Heart left ventricle (tissue), 13 donors: ENCODE data around the gene UBE2I.

ENCODE experiments used
- POLR2A ChIP-seq, 2 donors: fragments of 450-650 bp; IDR thresholded peaks; one replicate each; pipeline ENCODE4 v1.6.1; 2017; ENCODE audit warnings: antibody characterized with exemption in 2 of 2, mild to moderate bottlenecking in 2 of 2, moderate library complexity in 2 of 2
- TF ChIP-seq, protein P1 (sequence below), 12 donors: fragments of 200-600 bp; sonication (generic) in 4 of 12; IDR thresholded peaks; one replicate each; pipeline versions ENCODE4 v1.5.0 to v1.8.0; 2018 to 2022; ENCODE audit warnings: antibody characterized with exemption in 12 of 12, mild to moderate bottlenecking in 5 of 12
- donor health status: ischemic (EF 13 %, LVEDD 7.1; RV severe dilation, severe dysfunction).
- donor health status: DM: no; HTN: yes; CAD: no.
- donor health status: DM: no; HTN: no; CAD: no.
- donor health status: ischemic (EF 25% LVEDD 6.9; RV normal size, moderate dysfunction).
- donor health status: ischemic (EF 25% LVEDD 5.7; RV mildly dilated, moderate dysfunction).
- donor health status: ischemic (EF 35%, LVEDD 5.7; RV mildly dilated, moderate dysfunction).
- donor health status: nonischemic (EF 11% LVEDD 7.7; RV severe dilation, severe dysfunction).
- donor health status: DM: yes; HTN: yes; CAD: no.
- donor health status: PGD.
- donor health status: ischemic (EF 29% LVEDD 5.4; RV normal size, mild dysfunction).
- donor health status: nonischemic (EF 23%, LVEDD 6.1; RV moderate dilation, normal function).

DNA sequence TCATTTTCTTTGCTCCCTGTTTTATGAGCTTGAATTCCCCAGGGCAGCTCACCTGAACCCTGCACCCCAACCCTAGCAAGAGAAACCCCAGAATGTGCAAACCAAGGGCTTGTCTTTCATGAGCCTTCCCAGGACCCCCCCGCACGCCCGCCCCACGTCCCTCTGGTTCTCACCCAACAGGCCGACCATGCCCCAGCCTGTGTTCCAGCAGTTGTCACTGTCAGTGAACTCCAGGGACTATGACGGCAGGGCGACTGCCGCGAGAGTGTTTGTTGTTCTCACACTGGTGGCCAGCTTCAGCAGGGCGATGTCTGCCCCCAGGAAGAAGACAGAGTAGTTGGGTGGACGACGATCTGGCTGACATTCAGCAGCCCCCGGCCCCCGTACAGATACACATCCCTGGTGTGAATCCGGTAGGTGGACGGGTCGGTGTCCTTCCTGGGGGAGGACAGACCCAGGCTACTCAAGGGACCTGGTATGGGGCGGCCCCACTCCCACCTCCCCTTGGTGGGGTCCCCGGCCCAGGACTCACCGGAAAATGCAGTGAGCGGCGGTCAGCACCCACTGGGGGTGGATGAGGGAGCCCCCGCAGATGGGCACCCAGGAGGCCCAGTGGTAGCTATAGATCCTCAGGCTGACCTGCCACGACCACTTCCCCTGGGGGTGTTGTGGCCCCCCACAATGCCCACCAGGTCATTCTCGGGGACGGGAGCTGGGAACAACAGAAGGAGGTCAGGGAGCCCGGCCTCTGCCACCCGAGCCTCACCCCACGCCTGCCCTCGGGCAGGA is 33.5 kb upstream of the UBE2I start:
- TF ChIP-seq, protein P1, sequence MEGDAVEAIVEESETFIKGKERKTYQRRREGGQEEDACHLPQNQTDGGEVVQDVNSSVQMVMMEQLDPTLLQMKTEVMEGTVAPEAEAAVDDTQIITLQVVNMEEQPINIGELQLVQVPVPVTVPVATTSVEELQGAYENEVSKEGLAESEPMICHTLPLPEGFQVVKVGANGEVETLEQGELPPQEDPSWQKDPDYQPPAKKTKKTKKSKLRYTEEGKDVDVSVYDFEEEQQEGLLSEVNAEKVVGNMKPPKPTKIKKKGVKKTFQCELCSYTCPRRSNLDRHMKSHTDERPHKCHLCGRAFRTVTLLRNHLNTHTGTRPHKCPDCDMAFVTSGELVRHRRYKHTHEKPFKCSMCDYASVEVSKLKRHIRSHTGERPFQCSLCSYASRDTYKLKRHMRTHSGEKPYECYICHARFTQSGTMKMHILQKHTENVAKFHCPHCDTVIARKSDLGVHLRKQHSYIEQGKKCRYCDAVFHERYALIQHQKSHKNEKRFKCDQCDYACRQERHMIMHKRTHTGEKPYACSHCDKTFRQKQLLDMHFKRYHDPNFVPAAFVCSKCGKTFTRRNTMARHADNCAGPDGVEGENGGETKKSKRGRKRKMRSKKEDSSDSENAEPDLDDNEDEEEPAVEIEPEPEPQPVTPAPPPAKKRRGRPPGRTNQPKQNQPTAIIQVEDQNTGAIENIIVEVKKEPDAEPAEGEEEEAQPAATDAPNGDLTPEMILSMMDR (IDR thresholded peaks at IDR 0.05), result no peak
- no peak for TF ChIP-seq POLR2A (IDR thresholded peaks at IDR 0.05)
